Thyroid gland (tissue), 4 donors: Measurements from ENCODE around the gene TBL1Y.

Experiments
- CTCF ChIP-seq, 6 experiments: fragments of 200-600 bp in 3 of 6; fragments of 450-650 bp in 3 of 6; sonication (generic) in 3 of 6; IDR thresholded peaks; one replicate each; pipeline ENCODE4 v1.5.1; 2016 to 2019; ENCODE audit warnings: antibody characterized with exemption in 6 of 6, mild to moderate bottlenecking in 2 of 6, inconsistent platforms in 1 of 6, moderate library complexity in 1 of 6
- POLR2A ChIP-seq, 2 donors: fragments of 450-650 bp; IDR thresholded peaks; one replicate each; pipeline ENCODE4 v1.6.1; 2017; ENCODE audit warnings: antibody characterized with exemption in 2 of 2, mild to moderate bottlenecking in 2 of 2, moderate library complexity in 1 of 2

GRCh38 chrY:7094365-7094764, 183.9 kb downstream of the TBL1Y start:
- TF ChIP-seq CTCF (IDR thresholded peaks at IDR 0.05) (no peak), POLR2A (IDR thresholded peaks at IDR 0.05) (no peak)
